K562 treated with DMSO at 1 percent for 48 hours (cell line): ENCODE results near the gene ZGRF1. TPM values are rescaled to one million over a fixed set of nuclear protein-coding genes. Genes with fewer than 3 reads are reported as not detected.

Experiments
- total RNA-seq: library from RNA; unstranded; fragments of 300-600 nt; gene quantifications from 2 replicates; pipeline ENCODE4 v1.2.3, GENCODE V29; 2022; ENCODE audit warnings: low replicate concordance; ENCODE audit errors: extremely low read depth

The ZGRF1 gene, protein sequence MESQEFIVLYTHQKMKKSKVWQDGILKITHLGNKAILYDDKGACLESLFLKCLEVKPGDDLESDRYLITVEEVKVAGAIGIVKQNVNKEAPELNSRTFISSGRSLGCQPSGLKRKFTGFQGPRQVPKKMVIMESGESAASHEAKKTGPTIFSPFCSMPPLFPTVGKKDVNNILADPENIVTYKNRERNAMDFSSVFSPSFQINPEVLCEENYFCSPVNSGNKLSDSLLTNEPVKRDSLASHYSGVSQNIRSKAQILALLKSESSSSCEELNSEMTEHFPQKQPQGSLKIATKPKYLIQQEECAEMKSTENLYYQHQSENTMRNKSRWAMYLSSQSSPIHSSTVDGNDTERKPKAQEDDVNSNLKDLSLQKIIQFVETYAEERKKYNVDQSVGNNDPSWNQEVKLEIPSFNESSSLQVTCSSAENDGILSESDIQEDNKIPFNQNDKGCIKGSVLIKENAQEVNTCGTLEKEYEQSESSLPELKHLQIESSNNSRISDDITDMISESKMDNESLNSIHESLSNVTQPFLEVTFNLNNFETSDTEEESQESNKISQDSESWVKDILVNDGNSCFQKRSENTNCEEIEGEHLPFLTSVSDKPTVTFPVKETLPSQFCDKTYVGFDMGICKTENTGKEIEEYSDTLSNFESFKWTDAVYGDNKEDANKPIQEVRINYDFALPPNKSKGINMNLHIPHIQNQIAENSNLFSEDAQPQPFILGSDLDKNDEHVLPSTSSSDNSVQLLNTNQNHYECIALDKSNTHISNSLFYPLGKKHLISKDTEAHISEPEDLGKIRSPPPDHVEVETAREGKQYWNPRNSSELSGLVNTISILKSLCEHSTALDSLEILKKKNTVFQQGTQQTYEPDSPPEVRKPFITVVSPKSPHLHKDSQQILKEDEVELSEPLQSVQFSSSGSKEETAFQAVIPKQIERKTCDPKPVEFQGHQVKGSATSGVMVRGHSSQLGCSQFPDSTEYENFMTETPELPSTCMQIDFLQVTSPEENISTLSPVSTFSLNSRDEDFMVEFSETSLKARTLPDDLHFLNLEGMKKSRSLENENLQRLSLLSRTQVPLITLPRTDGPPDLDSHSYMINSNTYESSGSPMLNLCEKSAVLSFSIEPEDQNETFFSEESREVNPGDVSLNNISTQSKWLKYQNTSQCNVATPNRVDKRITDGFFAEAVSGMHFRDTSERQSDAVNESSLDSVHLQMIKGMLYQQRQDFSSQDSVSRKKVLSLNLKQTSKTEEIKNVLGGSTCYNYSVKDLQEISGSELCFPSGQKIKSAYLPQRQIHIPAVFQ (N-terminal part only)
- not detected in 2 replicates for total RNA-seq

GRCh38 chr4:112636688-112637551 lies at the start of gene ZGRF1, which contains the start of gene LARP7:
Gene ZGRF1 (minus strand): TSS chr4:112636909. CDS start chr4:112633176, 3,733 bp downstream.
Gene LARP7 (plus strand): TSS chr4:112637143. CDS start chr4:112644670, 7,527 bp downstream.

GRCh38 chr4:112516066-112516470 lies 120.6 kb downstream of the ZGRF1 start, which contains the start of gene NEUROG2:
Gene NEUROG2 (minus strand): TSS chr4:112516180. CDS start chr4:112515475, 705 bp downstream.

Other genes starting within 250 kb of the ZGRF1 start
- gene NEUROG2, start 120.7 kb downstream of the ZGRF1 start, total RNA-seq: not detected in 2 replicates
- not detected in 2 replicates for gene LARP7, start 234 bp upstream of the ZGRF1 start, total RNA-seq